SK-N-SH treated with all-trans-retinoic acid at 6 μM for 48 hours (cell line): ENCODE data around the gene TNS3.

Source experiments
- BACH2 ChIP-seq: fragments of 250-450 bp; sonication (Bioruptor Pico); IDR thresholded peaks from 2 replicates; pipeline ENCODE4 v1.9.0; 2021; ENCODE audit warnings: mild to moderate bottlenecking, borderline replicate concordance
- ISL1 ChIP-seq: fragments of 250-450 bp; sonication (Bioruptor Pico); IDR thresholded peaks from 2 replicates; pipeline ENCODE4 v2.1.2; 2022; ENCODE audit warnings: mild to moderate bottlenecking, moderate library complexity
- PATZ1 ChIP-seq: fragments of 250-450 bp; sonication (Bioruptor Pico); IDR thresholded peaks from 2 replicates; pipeline ENCODE4 v1.8.0; 2020; ENCODE audit warnings: mild to moderate bottlenecking, moderate library complexity, borderline replicate concordance
- RARB ChIP-seq: fragments of 250-450 bp; sonication (Bioruptor Pico); IDR thresholded peaks from 2 replicates; pipeline ENCODE4 v1.8.0; 2021; ENCODE audit warnings: mild to moderate bottlenecking, moderate library complexity
- ZC3H10 ChIP-seq: fragments of 250-450 bp; sonication (Bioruptor Pico); IDR thresholded peaks from 2 replicates; pipeline ENCODE4 v1.5.1; 2021; ENCODE audit warnings: mild to moderate bottlenecking, moderate library complexity
- ZFP30 ChIP-seq: fragments of 450-650 bp; formaldehyde crosslinking; IDR thresholded peaks from 2 replicates; pipeline ENCODE4 v1.5.0; 2022; ENCODE audit warnings: mild to moderate bottlenecking, moderate library complexity
- ZNF565 ChIP-seq: fragments of 450-650 bp; formaldehyde crosslinking; conservative IDR thresholded peaks from 2 replicates; pipeline ENCODE4 v1.5.0; 2020; ENCODE audit warnings: low read depth, mild to moderate bottlenecking, moderate library complexity
- ZNF8 ChIP-seq: fragments of 450-650 bp; formaldehyde crosslinking; IDR thresholded peaks from 2 replicates; pipeline ENCODE4 v1.5.0; 2020; ENCODE audit warnings: mild to moderate bottlenecking, moderate library complexity

DNA sequence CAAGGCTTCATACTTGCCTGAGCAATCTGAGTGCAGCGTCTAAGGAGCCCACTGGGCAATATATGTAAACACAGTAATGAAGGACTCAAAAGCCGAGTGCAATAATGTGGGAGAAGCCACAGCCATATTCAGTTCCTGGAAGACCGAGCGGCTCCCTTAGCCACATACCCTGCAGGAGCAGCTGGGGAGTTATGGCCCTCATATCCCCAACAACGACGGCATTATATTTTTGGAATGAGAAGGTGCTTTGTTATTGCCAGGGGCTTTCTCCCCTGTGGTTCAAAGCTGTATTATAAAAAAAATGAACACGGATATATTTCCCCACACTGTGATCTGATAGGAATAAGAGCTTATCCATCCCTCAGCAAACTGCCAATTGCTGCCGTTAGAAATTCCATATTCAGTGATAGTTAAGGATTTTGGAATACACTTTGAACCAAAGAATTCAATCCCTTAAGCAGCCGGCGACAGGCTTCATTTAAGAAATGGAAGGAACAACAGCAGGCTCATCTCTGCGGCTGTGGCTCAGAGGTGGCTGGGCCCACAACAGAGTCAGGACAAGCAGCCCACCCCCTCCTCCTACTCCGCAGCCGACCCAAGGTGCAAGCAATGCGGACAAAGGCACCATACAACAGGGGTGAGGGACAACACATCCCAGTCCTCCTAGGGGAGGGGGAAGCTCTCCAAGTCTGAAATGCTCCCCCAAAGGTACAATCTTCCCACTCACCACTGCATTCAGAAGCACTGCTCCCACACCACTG, 77.2 kb downstream of the TNS3 start:
- TF ChIP-seq BACH2 (CRISPR knock-in tag), result no peak
- no peak for TF ChIP-seq PATZ1 (CRISPR knock-in tag)
- TF ChIP-seq RARB, result no peak
- no peak for TF ChIP-seq ZFP30
- TF ChIP-seq ZNF8 (CRISPR knock-in tag), result no peak
- no peak for TF ChIP-seq ISL1
- no peak for TF ChIP-seq ZNF565
- no peak for TF ChIP-seq ZC3H10
